ENCODE measurements around the gene PTPN23. TPM values are rescaled to one million over a fixed set of nuclear protein-coding genes. Genes with fewer than 3 reads are reported as not detected.

PTPN23 gene
- total and polyA plus RNA-seq, 2 of the 13 experiments (the other 11 are each of a cell fraction or from before 2014, with no cell fraction given) = 2.3 to 3.7 TPM

DNA sequence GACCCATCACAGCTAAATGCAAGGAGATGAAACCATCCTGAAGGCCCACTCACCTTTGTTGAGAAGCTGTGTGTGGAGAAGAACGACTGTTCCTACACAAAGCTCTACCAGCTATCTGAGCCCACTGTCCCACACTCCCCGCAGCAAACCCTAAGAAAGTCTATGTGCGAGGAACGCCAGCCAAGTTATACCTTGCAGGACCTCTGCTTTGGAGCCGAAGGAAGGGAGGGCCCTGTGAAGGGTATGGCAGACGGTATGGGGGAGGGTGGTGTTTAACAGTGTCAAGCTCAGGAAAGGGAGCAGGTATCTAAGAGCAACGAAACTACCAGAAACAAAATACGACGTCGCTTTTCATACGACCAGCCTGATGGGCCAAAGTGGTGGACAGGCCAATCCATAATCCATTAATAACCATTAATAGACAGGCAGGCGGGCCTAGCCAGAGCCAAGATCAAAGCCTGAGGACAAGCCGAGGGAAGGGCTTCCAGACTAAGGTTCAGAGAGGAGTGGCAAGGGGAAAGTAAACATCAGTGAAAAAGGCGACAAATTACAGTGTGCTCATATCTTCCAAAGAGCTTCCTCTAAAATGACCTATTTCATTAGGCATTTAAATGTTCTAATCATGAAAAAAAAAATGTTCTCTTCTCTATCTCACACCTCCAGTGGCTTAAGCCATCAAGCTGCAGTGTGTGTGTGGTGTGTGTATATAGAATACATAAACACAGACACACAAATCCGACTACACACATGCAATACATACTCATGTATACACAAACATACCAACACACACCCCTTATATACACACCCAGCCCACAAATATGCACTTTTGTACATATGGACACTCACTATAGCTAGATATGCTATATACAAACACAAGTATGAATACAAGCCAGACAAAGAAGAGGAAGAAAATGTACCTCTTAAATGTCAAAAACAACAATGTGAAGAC lies 43.9 kb downstream of the PTPN23 start (continued):
- TF ChIP-seq, protein P1, sequence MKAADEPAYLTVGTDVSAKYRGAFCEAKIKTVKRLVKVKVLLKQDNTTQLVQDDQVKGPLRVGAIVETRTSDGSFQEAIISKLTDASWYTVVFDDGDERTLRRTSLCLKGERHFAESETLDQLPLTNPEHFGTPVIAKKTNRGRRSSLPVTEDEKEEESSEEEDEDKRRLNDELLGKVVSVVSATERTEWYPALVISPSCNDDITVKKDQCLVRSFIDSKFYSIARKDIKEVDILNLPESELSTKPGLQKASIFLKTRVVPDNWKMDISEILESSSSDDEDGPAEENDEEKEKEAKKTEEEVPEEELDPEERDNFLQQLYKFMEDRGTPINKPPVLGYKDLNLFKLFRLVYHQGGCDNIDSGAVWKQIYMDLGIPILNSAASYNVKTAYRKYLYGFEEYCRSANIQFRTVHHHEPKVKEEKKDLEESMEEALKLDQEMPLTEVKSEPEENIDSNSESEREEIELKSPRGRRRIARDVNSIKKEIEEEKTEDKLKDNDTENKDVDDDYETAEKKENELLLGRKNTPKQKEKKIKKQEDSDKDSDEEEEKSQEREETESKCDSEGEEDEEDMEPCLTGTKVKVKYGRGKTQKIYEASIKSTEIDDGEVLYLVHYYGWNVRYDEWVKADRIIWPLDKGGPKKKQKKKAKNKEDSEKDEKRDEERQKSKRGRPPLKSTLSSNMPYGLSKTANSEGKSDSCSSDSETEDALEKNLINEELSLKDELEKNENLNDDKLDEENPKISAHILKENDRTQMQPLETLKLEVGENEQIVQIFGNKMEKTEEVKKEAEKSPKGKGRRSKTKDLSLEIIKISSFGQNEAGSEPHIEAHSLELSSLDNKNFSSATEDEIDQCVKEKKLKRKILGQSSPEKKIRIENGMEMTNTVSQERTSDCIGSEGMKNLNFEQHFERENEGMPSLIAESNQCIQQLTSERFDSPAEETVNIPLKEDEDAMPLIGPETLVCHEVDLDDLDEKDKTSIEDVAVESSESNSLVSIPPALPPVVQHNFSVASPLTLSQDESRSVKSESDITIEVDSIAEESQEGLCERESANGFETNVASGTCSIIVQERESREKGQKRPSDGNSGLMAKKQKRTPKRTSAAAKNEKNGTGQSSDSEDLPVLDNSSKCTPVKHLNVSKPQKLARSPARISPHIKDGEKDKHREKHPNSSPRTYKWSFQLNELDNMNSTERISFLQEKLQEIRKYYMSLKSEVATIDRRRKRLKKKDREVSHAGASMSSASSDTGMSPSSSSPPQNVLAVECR (CRISPR knock-in tag; IDR thresholded peaks at IDR 0.05; ENCODE audit: borderline replicate concordance) = 0 out of 2 replicates have a peak, but pooled peaks have one; percentile 57
- TF ChIP-seq GATAD2A (CRISPR knock-in tag; IDR thresholded peaks at IDR 0.05) (peak; percentile 57; the same call in 1 of the 2 replicates), RXRB (CRISPR knock-in tag; IDR thresholded peaks at IDR 0.05; ENCODE audit: borderline replicate concordance) (peak; percentile 55; the same call in 1 of the 2 replicates), ZBTB38 (CRISPR knock-in tag; IDR thresholded peaks at IDR 0.05) (peak; percentile 32; the same call in 1 of the 2 replicates), NCOR1 (IDR thresholded peaks at IDR 0.05; ENCODE audit: borderline replicate concordance, low read length) (peak; percentile 77; the same call in 1 of the 2 replicates), RARA (CRISPR knock-in tag; IDR thresholded peaks at IDR 0.05) (peak; percentile 37), AGO1 (IDR thresholded peaks at IDR 0.05; ENCODE audit: low read depth, low read length, poor library complexity, severe bottlenecking) (no peak), ERF (CRISPR knock-in tag; IDR thresholded peaks at IDR 0.05) (peak; percentile 9; the same call in 1 of the 2 replicates), MTF1 (CRISPR knock-in tag; IDR thresholded peaks at IDR 0.05) (no peak), ZNF451 (CRISPR knock-in tag; IDR thresholded peaks at IDR 0.05) (0 out of 2 replicates have a peak, but pooled peaks have one; percentile 40), SRF (IDR thresholded peaks at IDR 0.05; ENCODE audit: low read depth, low read length) (no peak), PPARG (CRISPR knock-in tag; conservative IDR thresholded peaks at IDR 0.05) (peak; percentile 64)
- TF ChIP-seq, protein P2, sequence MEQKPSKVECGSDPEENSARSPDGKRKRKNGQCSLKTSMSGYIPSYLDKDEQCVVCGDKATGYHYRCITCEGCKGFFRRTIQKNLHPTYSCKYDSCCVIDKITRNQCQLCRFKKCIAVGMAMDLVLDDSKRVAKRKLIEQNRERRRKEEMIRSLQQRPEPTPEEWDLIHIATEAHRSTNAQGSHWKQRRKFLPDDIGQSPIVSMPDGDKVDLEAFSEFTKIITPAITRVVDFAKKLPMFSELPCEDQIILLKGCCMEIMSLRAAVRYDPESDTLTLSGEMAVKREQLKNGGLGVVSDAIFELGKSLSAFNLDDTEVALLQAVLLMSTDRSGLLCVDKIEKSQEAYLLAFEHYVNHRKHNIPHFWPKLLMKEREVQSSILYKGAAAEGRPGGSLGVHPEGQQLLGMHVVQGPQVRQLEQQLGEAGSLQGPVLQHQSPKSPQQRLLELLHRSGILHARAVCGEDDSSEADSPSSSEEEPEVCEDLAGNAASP (CRISPR knock-in tag; IDR thresholded peaks at IDR 0.05; ENCODE audit: borderline replicate concordance) = peak; percentile 29; the same call in 1 of the 2 replicates
- TF ChIP-seq, protein P3, sequence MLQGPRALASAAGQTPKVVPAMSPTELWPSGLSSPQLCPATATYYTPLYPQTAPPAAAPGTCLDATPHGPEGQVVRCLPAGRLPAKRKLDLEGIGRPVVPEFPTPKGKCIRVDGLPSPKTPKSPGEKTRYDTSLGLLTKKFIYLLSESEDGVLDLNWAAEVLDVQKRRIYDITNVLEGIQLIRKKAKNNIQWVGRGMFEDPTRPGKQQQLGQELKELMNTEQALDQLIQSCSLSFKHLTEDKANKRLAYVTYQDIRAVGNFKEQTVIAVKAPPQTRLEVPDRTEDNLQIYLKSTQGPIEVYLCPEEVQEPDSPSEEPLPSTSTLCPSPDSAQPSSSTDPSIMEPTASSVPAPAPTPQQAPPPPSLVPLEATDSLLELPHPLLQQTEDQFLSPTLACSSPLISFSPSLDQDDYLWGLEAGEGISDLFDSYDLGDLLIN (CRISPR knock-in tag; IDR thresholded peaks at IDR 0.05; ENCODE audit: borderline replicate concordance) = no peak
- TF ChIP-seq, protein P4, sequence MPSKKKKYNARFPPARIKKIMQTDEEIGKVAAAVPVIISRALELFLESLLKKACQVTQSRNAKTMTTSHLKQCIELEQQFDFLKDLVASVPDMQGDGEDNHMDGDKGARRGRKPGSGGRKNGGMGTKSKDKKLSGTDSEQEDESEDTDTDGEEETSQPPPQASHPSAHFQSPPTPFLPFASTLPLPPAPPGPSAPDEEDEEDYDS (CRISPR knock-in tag; IDR thresholded peaks at IDR 0.05) = peak; percentile 34; the same call in 1 of the 2 replicates
- TF ChIP-seq, protein P5, sequence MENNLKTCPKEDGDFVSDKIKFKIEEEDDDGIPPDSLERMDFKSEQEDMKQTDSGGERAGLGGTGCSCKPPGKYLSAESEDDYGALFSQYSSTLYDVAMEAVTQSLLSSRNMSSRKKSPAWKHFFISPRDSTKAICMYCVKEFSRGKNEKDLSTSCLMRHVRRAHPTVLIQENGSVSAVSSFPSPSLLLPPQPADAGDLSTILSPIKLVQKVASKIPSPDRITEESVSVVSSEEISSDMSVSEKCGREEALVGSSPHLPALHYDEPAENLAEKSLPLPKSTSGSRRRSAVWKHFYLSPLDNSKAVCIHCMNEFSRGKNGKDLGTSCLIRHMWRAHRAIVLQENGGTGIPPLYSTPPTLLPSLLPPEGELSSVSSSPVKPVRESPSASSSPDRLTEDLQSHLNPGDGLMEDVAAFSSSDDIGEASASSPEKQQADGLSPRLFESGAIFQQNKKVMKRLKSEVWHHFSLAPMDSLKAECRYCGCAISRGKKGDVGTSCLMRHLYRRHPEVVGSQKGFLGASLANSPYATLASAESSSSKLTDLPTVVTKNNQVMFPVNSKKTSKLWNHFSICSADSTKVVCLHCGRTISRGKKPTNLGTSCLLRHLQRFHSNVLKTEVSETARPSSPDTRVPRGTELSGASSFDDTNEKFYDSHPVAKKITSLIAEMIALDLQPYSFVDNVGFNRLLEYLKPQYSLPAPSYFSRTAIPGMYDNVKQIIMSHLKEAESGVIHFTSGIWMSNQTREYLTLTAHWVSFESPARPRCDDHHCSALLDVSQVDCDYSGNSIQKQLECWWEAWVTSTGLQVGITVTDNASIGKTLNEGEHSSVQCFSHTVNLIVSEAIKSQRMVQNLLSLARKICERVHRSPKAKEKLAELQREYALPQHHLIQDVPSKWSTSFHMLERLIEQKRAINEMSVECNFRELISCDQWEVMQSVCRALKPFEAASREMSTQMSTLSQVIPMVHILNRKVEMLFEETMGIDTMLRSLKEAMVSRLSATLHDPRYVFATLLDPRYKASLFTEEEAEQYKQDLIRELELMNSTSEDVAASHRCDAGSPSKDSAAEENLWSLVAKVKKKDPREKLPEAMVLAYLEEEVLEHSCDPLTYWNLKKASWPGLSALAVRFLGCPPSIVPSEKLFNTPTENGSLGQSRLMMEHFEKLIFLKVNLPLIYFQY (CRISPR knock-in tag; IDR thresholded peaks at IDR 0.05; ENCODE audit: borderline replicate concordance) = no peak

Measured in HepG2 (cell line).